Measurements from ENCODE around the gene SLC27A6. TPM values are rescaled to one million over a fixed set of nuclear protein-coding genes. Genes with fewer than 3 reads are reported as not detected.

SLC27A6 gene
- total and polyA plus RNA-seq, 7 donors, result 0.08 to 0.44 (median 0.18) TPM; not detected in 1

- no peak for DNase-seq
- Histone ChIP-seq H3K9me3 (no peaks in the 10 kb centered on the region), H3K4me1 (no peaks in the 10 kb centered on the region), H3K27ac (no peak overlapping the region), H3K36me3 (ENCODE audit: insufficient read depth in 1 of 2, low read depth in 1 of 2) (no peaks in the 10 kb centered on the region), H3K27me3 (ENCODE audit: insufficient read depth in 3 of 3, low read length in 2 of 3) (no peaks in the 10 kb centered on the region), H3K4me3 (no peak overlapping the region)
- TF ChIP-seq, protein P1, sequence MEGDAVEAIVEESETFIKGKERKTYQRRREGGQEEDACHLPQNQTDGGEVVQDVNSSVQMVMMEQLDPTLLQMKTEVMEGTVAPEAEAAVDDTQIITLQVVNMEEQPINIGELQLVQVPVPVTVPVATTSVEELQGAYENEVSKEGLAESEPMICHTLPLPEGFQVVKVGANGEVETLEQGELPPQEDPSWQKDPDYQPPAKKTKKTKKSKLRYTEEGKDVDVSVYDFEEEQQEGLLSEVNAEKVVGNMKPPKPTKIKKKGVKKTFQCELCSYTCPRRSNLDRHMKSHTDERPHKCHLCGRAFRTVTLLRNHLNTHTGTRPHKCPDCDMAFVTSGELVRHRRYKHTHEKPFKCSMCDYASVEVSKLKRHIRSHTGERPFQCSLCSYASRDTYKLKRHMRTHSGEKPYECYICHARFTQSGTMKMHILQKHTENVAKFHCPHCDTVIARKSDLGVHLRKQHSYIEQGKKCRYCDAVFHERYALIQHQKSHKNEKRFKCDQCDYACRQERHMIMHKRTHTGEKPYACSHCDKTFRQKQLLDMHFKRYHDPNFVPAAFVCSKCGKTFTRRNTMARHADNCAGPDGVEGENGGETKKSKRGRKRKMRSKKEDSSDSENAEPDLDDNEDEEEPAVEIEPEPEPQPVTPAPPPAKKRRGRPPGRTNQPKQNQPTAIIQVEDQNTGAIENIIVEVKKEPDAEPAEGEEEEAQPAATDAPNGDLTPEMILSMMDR (IDR thresholded peaks at IDR 0.05), result no peak
- whole genome bisulfite sequencing, 3 donors, result 10 to 29% (median 22%) methylated on average over 1 of the region's 1 CpG
- no peak for ATAC-seq
- intact Hi-C loops (cut with DNase I), result no loop called here
These were observed 98.3 kb downstream of the SLC27A6 start for GRCh38 chr5:129063483-129064113.

- DNase-seq (no peak), ATAC-seq (no peak)
- TF ChIP-seq, protein P1 (IDR thresholded peaks at IDR 0.05), result no peak
- WGBS, 3 donors, result 93 to 96% (median 93%) methylated on average over 2 of the region's 2 CpGs
- no peaks in the 10 kb centered on the region for H3K9me3 ChIP-seq
- no peaks in the 10 kb centered on the region for H3K36me3 ChIP-seq (ENCODE audit: insufficient read depth in 1 of 2, low read depth in 1 of 2)
- H3K4me1 ChIP-seq, result no peaks in the 10 kb centered on the region
- no peak overlapping the region for H3K27ac ChIP-seq
- no peaks in the 10 kb centered on the region for H3K27me3 ChIP-seq (ENCODE audit: insufficient read depth in 3 of 3, low read length in 2 of 3)
- no peak overlapping the region for H3K4me3 ChIP-seq
- intact Hi-C loops (cut with DNase I), result no loop called here
These were observed 100.4 kb downstream of the SLC27A6 start for GRCh38 chr5:129065721-129066120.

DNA sequence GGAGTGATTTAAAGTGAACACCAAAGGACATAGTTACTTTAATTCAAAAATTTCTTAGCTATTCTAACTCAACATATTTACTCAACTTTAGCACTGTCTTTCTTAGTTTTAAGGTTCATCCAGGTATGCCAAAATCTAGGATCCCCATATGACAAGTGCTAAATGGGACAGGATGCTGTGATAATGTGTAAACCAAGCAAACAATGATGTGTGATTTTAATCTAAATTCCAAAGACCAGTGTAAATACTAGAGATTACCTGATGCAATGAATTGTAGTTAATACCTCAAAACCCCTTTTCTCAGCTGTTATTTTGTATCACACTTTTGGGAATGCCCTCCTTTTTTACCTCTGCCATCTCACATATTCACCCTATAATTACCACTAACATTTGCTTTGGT lies 102.5 kb downstream of the SLC27A6 start:
- DNase-seq, result no peak
- Histone ChIP-seq H3K36me3 (ENCODE audit: insufficient read depth in 1 of 2, low read depth in 1 of 2) (no peaks in the 10 kb centered on the region), H3K4me3 (no peak overlapping the region), H3K27ac (no peak overlapping the region), H3K27me3 (ENCODE audit: insufficient read depth in 3 of 3, low read length in 2 of 3) (no peaks in the 10 kb centered on the region), H3K9me3 (no peaks in the 10 kb centered on the region), H3K4me1 (no peaks in the 10 kb centered on the region)
- ATAC-seq, result no peak
- intact Hi-C loops (cut with DNase I), result no loop called here
- TF ChIP-seq, protein P1 (IDR thresholded peaks at IDR 0.05), result no peak

GRCh38 chr5:129069292-129069691 lies 104.0 kb downstream of the SLC27A6 start:
- intact Hi-C loops (cut with DNase I), result no loop called here
- Histone ChIP-seq H3K27me3 (ENCODE audit: insufficient read depth in 3 of 3, low read length in 2 of 3) (no peaks in the 10 kb centered on the region), H3K4me1 (no peaks in the 10 kb centered on the region), H3K4me3 (no peak overlapping the region), H3K9me3 (no peaks in the 10 kb centered on the region), H3K36me3 (ENCODE audit: insufficient read depth in 1 of 2, low read depth in 1 of 2) (no peaks in the 10 kb centered on the region), H3K27ac (no peak overlapping the region)
- TF ChIP-seq, protein P1 (IDR thresholded peaks at IDR 0.05), result no peak
- DNase-seq, result no peak
- 85 to 90% (median 85%) methylated on average over 2 of the region's 2 CpGs for WGBS, 3 donors
- no peak for ATAC-seq

- intact Hi-C loops (cut with DNase I), result no loop called here
- no peaks in the 10 kb centered on the region for H3K27me3 ChIP-seq (ENCODE audit: insufficient read depth in 3 of 3, low read length in 2 of 3)
- TF ChIP-seq, protein P1 (IDR thresholded peaks at IDR 0.05), result no peak
- DNase-seq (no peak), ATAC-seq (no peak)
- no peaks in the 10 kb centered on the region for H3K9me3 ChIP-seq
- no peak overlapping the region for H3K4me3 ChIP-seq
- H3K27ac ChIP-seq, result no peak overlapping the region
- H3K4me1 ChIP-seq, result no peaks in the 10 kb centered on the region
- 47 to 56% (median 50%) methylated on average over 3 of the region's 3 CpGs for WGBS, 3 donors
- H3K36me3 ChIP-seq (ENCODE audit: insufficient read depth in 1 of 2, low read depth in 1 of 2), result no peaks in the 10 kb centered on the region
These were observed 107.8 kb downstream of the SLC27A6 start for GRCh38 chr5:129073111-129073510.
